Measurements from ENCODE around the gene CISD2. TPM values are rescaled to one million over a fixed set of nuclear protein-coding genes. Genes with fewer than 3 reads are reported as not detected.

The CISD2 gene
- total RNA-seq, 1 donor: 26.4 TPM

GRCh38 chr4:102832105-102832504 is 36.7 kb upstream of the CISD2 start:
- no peak for TF ChIP-seq CTCF (IDR thresholded peaks at IDR 0.05; ENCODE audit: extremely low read depth, low read depth, low read length)
- Histone ChIP-seq H3K4me1 (ENCODE audit: insufficient read depth, low read length) (peaks cover 8% of the 10 kb centered on the region), H3K36me3 (ENCODE audit: insufficient read depth, low read length) (no peaks in the 10 kb centered on the region), H2AFZ (ENCODE audit: low read length) (no peak overlapping the region), H3K9me3 (ENCODE audit: low read depth, low read length) (no peaks in the 10 kb centered on the region), H3K27ac (ENCODE audit: low read depth, low read length) (no peak overlapping the region), H4K20me1 (ENCODE audit: insufficient read depth, low read length) (no peaks in the 10 kb centered on the region), H3K4me2 (ENCODE audit: insufficient read depth, low read length) (no peak overlapping the region), H3K27me3 (ENCODE audit: insufficient read depth, low read length) (no peaks in the 10 kb centered on the region), H3K79me2 (ENCODE audit: insufficient read depth, low read length) (peaks cover 19% of the 10 kb centered on the region), H3K4me3 (ENCODE audit: insufficient read depth, low read length) (no peak overlapping the region)
- no peak for DNase-seq (ENCODE audit: insufficient read length, low spot score, missing footprints)

GRCh38 chr4:102832667-102833066 is 36.1 kb upstream of the CISD2 start:
- no peak overlapping the region for H2AFZ ChIP-seq (ENCODE audit: low read length)
- no peaks in the 10 kb centered on the region for H3K9me3 ChIP-seq (ENCODE audit: low read depth, low read length)
- no peak overlapping the region for H3K4me3 ChIP-seq (ENCODE audit: insufficient read depth, low read length)
- H3K4me1 ChIP-seq (ENCODE audit: insufficient read depth, low read length): peaks cover 8% of the 10 kb centered on the region
- no peak overlapping the region for H3K27ac ChIP-seq (ENCODE audit: low read depth, low read length)
- DNase-seq (ENCODE audit: insufficient read length, low spot score, missing footprints): no peak
- H3K36me3 ChIP-seq (ENCODE audit: insufficient read depth, low read length): no peaks in the 10 kb centered on the region
- peaks cover 19% of the 10 kb centered on the region for H3K79me2 ChIP-seq (ENCODE audit: insufficient read depth, low read length)
- no peak for TF ChIP-seq CTCF (IDR thresholded peaks at IDR 0.05; ENCODE audit: extremely low read depth, low read depth, low read length)
- H3K4me2 ChIP-seq (ENCODE audit: insufficient read depth, low read length): no peak overlapping the region
- H3K27me3 ChIP-seq (ENCODE audit: insufficient read depth, low read length): no peaks in the 10 kb centered on the region
- no peaks in the 10 kb centered on the region for H4K20me1 ChIP-seq (ENCODE audit: insufficient read depth, low read length)

- Histone ChIP-seq H3K27me3 (ENCODE audit: insufficient read depth, low read length) (no peaks in the 10 kb centered on the region), H3K4me3 (ENCODE audit: insufficient read depth, low read length) (no peak overlapping the region)
These were observed 32.2 kb upstream of the CISD2 start for GRCh38 chr4:102836596-102836995.

GRCh38 chr4:102842367-102842766 is 26.4 kb upstream of the CISD2 start:
- no peak for DNase-seq (ENCODE audit: insufficient read length, low spot score, missing footprints)
- H3K27ac ChIP-seq (ENCODE audit: low read depth, low read length): no peak overlapping the region
- TF ChIP-seq CTCF (IDR thresholded peaks at IDR 0.05; ENCODE audit: extremely low read depth, low read depth, low read length): no peak
- H3K79me2 ChIP-seq (ENCODE audit: insufficient read depth, low read length): no peaks in the 10 kb centered on the region
- no peaks in the 10 kb centered on the region for H3K4me1 ChIP-seq (ENCODE audit: insufficient read depth, low read length)
- H2AFZ ChIP-seq (ENCODE audit: low read length): no peak overlapping the region
- H3K27me3 ChIP-seq (ENCODE audit: insufficient read depth, low read length): no peaks in the 10 kb centered on the region
- H4K20me1 ChIP-seq (ENCODE audit: insufficient read depth, low read length): no peaks in the 10 kb centered on the region
- no peak overlapping the region for H3K4me2 ChIP-seq (ENCODE audit: insufficient read depth, low read length)
- H3K9me3 ChIP-seq (ENCODE audit: low read depth, low read length): no peaks in the 10 kb centered on the region
- H3K4me3 ChIP-seq (ENCODE audit: insufficient read depth, low read length): no peak overlapping the region
- H3K36me3 ChIP-seq (ENCODE audit: insufficient read depth, low read length): no peaks in the 10 kb centered on the region

More at GRCh38 chr4:102836596-102836995, 32.2 kb upstream of the CISD2 start:
- Histone ChIP-seq H2AFZ (ENCODE audit: low read length) (no peak overlapping the region), H3K79me2 (ENCODE audit: insufficient read depth, low read length) (no peaks in the 10 kb centered on the region), H4K20me1 (ENCODE audit: insufficient read depth, low read length) (no peaks in the 10 kb centered on the region), H3K9me3 (ENCODE audit: low read depth, low read length) (no peaks in the 10 kb centered on the region), H3K36me3 (ENCODE audit: insufficient read depth, low read length) (no peaks in the 10 kb centered on the region), H3K4me1 (ENCODE audit: insufficient read depth, low read length) (no peaks in the 10 kb centered on the region), H3K27ac (ENCODE audit: low read depth, low read length) (no peak overlapping the region), H3K4me2 (ENCODE audit: insufficient read depth, low read length) (no peak overlapping the region)
- TF ChIP-seq CTCF (IDR thresholded peaks at IDR 0.05; ENCODE audit: extremely low read depth, low read depth, low read length): no peak
- no peak for DNase-seq (ENCODE audit: insufficient read length, low spot score, missing footprints)

All from osteoblast (primary cell).